Embryonic facial prominence (tissue), 1 donor: ENCODE measurements around the gene CADM2.

Experiments
- DNase-seq: peaks from one replicate; pipeline ENCODE4 v3.0.0-alpha.2; 2016; ENCODE audit errors: extremely low spot score

Gene CADM2

GRCh38 chr3:84984429-84984828 is 25.6 kb downstream of the CADM2 start:
- no peak for DNase-seq

GRCh38 chr3:84985795-84986194 is 27.0 kb downstream of the CADM2 start:
- no peak for DNase-seq

GRCh38 chr3:84987706-84988504 is 29.1 kb downstream of the CADM2 start:
- DNase-seq: no peak

GRCh38 chr3:84989102-84989501 is 30.3 kb downstream of the CADM2 start:
- no peak for DNase-seq

GRCh38 chr3:84991422-84991900 is 32.7 kb downstream of the CADM2 start:
- DNase-seq: no peak

- no peak for DNase-seq
Observed at GRCh38 chr3:84993956-84994355, 35.2 kb downstream of the CADM2 start.

GRCh38 chr3:84998545-84998944 is 39.8 kb downstream of the CADM2 start:
- no peak for DNase-seq

GRCh38 chr3:85003479-85003878 is 44.7 kb downstream of the CADM2 start:
- DNase-seq: no peak

- DNase-seq: no peak
Observed at GRCh38 chr3:85004147-85004546, 45.4 kb downstream of the CADM2 start.

- no peak for DNase-seq
Observed at GRCh38 chr3:85005946-85006345, 47.2 kb downstream of the CADM2 start.

GRCh38 chr3:85007195-85008094 is 48.7 kb downstream of the CADM2 start:
- DNase-seq: no peak

- no peak for DNase-seq
Observed at GRCh38 chr3:85020828-85021227, 62.0 kb downstream of the CADM2 start.

GRCh38 chr3:85030052-85030451 is 71.3 kb downstream of the CADM2 start:
- DNase-seq: no peak

GRCh38 chr3:85037203-85037602 is 78.4 kb downstream of the CADM2 start:
- no peak for DNase-seq

- no peak for DNase-seq
Observed at GRCh38 chr3:85041001-85041400, 82.2 kb downstream of the CADM2 start.

- no peak for DNase-seq
Observed at GRCh38 chr3:85041562-85042055, 82.8 kb downstream of the CADM2 start.

GRCh38 chr3:85050821-85051220 is 92.0 kb downstream of the CADM2 start:
- DNase-seq: no peak

- no peak for DNase-seq
Observed at GRCh38 chr3:85051786-85052185, 93.0 kb downstream of the CADM2 start.

GRCh38 chr3:85053626-85054025 is 94.8 kb downstream of the CADM2 start:
- DNase-seq: no peak

GRCh38 chr3:85054579-85054978 is 95.8 kb downstream of the CADM2 start:
- no peak for DNase-seq

- DNase-seq: no peak
Observed at GRCh38 chr3:85068911-85069310, 110.1 kb downstream of the CADM2 start.

- DNase-seq: no peak
Observed at GRCh38 chr3:85074003-85074402, 115.2 kb downstream of the CADM2 start.

GRCh38 chr3:85075663-85076062 is 116.9 kb downstream of the CADM2 start:
- no peak for DNase-seq
